A549 (cell line): ENCODE measurements around the gene SLC37A2. TPM values are rescaled to one million over a fixed set of nuclear protein-coding genes. Genes with fewer than 3 reads are reported as not detected.

Source experiments
- ATAC-seq, 2 experiments: fragments of 200-7000 bp in 1 of 2; fragments of >200 bp in 1 of 2; cut with Nextera tagmentation in 1 of 2; cut with Tn5 transposase in 1 of 2; 3 replicates each; pipeline versions ENCODE4 v1.8.0 to v1.9.1; 2018 to 2020; ENCODE audit warnings: mild to moderate bottlenecking in 1 of 2, moderate library complexity in 1 of 2
- CTCF ChIA-PET: fragments of 300-600 bp; sonication (Branson Sonifier 250); formaldehyde crosslinking; extraction: SDS; loops from one replicate; lab custom pipeline; 2021; ENCODE audit warnings: antibody characterized with exemption, inconsistent platforms; lab: Yijun Ruan, JAX
- POLR2A ChIA-PET: fragments of 350-600 bp; formaldehyde crosslinking; extraction: SDS; loops from one replicate; lab custom pipeline; 2021; ENCODE audit warnings: antibody characterized with exemption, inconsistent platforms; lab: Yijun Ruan, JAX
- DNase-seq, 2 experiments: peaks; one replicate each; pipeline versions ENCODE4 v3.0.0 to v3.0.0-alpha.2; 2011 to 2016; ENCODE audit warnings: low read depth in 1 of 2, low spot score in 1 of 2
- FAIRE-seq: peaks from 2 replicates; lab custom pipeline; 2011; peaks lifted over from hg19 to GRCh38; lab: Jason Lieb, UNC
- H3K27ac ChIP-seq, 2 experiments: fragments of >200 bp; sonication (Bioruptor Twin); formaldehyde crosslinking; 3 replicates each; pipeline ENCODE4 v1.5.1; 2016 to 2017
- H3K4me1 ChIP-seq: fragments of >200 bp; sonication (Bioruptor Twin); formaldehyde crosslinking; 3 replicates; pipeline ENCODE4 v1.6.1; 2016
- H3K4me2 ChIP-seq: fragments of >200 bp; sonication (Bioruptor Twin); formaldehyde crosslinking; 3 replicates; pipeline ENCODE4 v1.6.1; 2016
- H3K4me3 ChIP-seq: fragments of >200 bp; sonication (Bioruptor Twin); formaldehyde crosslinking; 3 replicates; pipeline ENCODE4 v1.5.1; 2016
- H3K9me3 ChIP-seq: fragments of >200 bp; sonication (Bioruptor Twin); formaldehyde crosslinking; 3 replicates; pipeline ENCODE4 v1.6.1; 2016
- CTCF ChIP-seq: fragments of >200 bp; sonication (Bioruptor Twin); formaldehyde crosslinking; IDR thresholded peaks from 3 replicates; pipeline ENCODE4 v1.5.1; 2016
- EP300 ChIP-seq, 2 experiments: fragments of >200 bp; sonication (Bioruptor Twin); formaldehyde crosslinking; IDR thresholded peaks; 2 replicates in 1 of 2; 3 replicates in 1 of 2; pipeline ENCODE4 v1.6.1; 2016 to 2017
- ESRRA ChIP-seq: fragments of 150-350 bp; IDR thresholded peaks from 2 replicates; pipeline ENCODE4 v1.6.1; 2014; ENCODE audit warnings: mild to moderate bottlenecking, low read length, borderline replicate concordance
- FOXS1 ChIP-seq: fragments of 250-450 bp; sonication (Bioruptor Pico); IDR thresholded peaks from 2 replicates; pipeline ENCODE4 v1.5.0; 2020; ENCODE audit warnings: mild to moderate bottlenecking, moderate library complexity
- GATA3 ChIP-seq: IDR thresholded peaks from 2 replicates; pipeline ENCODE4 v1.6.1; 2012; ENCODE audit warnings: borderline replicate concordance
- HEYL ChIP-seq: fragments of 250-450 bp; sonication (Bioruptor Pico); IDR thresholded peaks from 2 replicates; pipeline ENCODE4 v1.8.0; 2021; ENCODE audit warnings: mild to moderate bottlenecking, moderate library complexity
- HMGXB4 ChIP-seq: fragments of 250-450 bp; sonication (Bioruptor Pico); IDR thresholded peaks from 2 replicates; pipeline ENCODE4 v1.5.0; 2021; ENCODE audit warnings: mild to moderate bottlenecking, moderate library complexity, borderline replicate concordance
- HOXA7 ChIP-seq: fragments of 250-450 bp; sonication (Bioruptor Pico); IDR thresholded peaks from 2 replicates; pipeline ENCODE4 v1.5.0; 2020; ENCODE audit warnings: mild to moderate bottlenecking, moderate library complexity
- JUNB ChIP-seq: fragments of >200 bp; sonication (Bioruptor Twin); formaldehyde crosslinking; IDR thresholded peaks from 2 replicates; pipeline ENCODE4 v1.6.1; 2016
- KDM1A ChIP-seq: fragments of 200-600 bp; sonication (generic); IDR thresholded peaks from 2 replicates; pipeline ENCODE4 v1.6.1; 2016; ENCODE audit warnings: low read depth, mild to moderate bottlenecking
- MAX ChIP-seq: IDR thresholded peaks from 2 replicates; pipeline ENCODE4 v1.6.1; 2012
- MAZ ChIP-seq: fragments of 150-350 bp; IDR thresholded peaks from 2 replicates; pipeline ENCODE4 v1.6.1; 2014; ENCODE audit warnings: antibody characterized with exemption, low read depth, low read length, borderline replicate concordance
- NFE2L2 ChIP-seq: fragments of 150-350 bp; conservative IDR thresholded peaks from 2 replicates; pipeline ENCODE4 v1.6.1; 2014; ENCODE audit warnings: low read length
- NPAS2 ChIP-seq: fragments of 250-450 bp; sonication (Bioruptor Pico); IDR thresholded peaks from 2 replicates; pipeline ENCODE4 v1.8.0; 2022; ENCODE audit warnings: mild to moderate bottlenecking, moderate library complexity, borderline replicate concordance
- POLR2A ChIP-seq: IDR thresholded peaks from 2 replicates; pipeline ENCODE4 v1.6.1; 2012; ENCODE audit warnings: mild to moderate bottlenecking, low read length
- POLR2AphosphoS2 ChIP-seq: conservative IDR thresholded peaks from 2 replicates; pipeline ENCODE4 v1.6.1; 2012; ENCODE audit warnings: low read length, improper control_type of control experiment, inconsistent platforms
- RCOR1 ChIP-seq: fragments of 150-350 bp; IDR thresholded peaks from 2 replicates; pipeline ENCODE4 v1.6.1; 2014; ENCODE audit warnings: antibody characterized with exemption, low read length, low read depth
- RFX5 ChIP-seq: fragments of 450-650 bp; IDR thresholded peaks from 2 replicates; pipeline ENCODE4 v1.7.1; 2014; ENCODE audit warnings: antibody characterized with exemption, mild to moderate bottlenecking, moderate library complexity
- RNF2 ChIP-seq: fragments of 200-600 bp; sonication (generic); IDR thresholded peaks from 2 replicates; pipeline ENCODE4 v1.6.1; 2016; ENCODE audit warnings: low read depth, mild to moderate bottlenecking, antibody characterized with exemption, moderate library complexity, borderline replicate concordance
- ZNF302 ChIP-seq: fragments of 250-450 bp; sonication (Bioruptor Pico); IDR thresholded peaks from 2 replicates; pipeline ENCODE4 v1.9.0; 2021; ENCODE audit warnings: inconsistent platforms, mild to moderate bottlenecking, moderate library complexity
- WGBS: methylation state at CpG from one replicate; pipeline ENCODE4 v1.1.6; 2017; ENCODE audit errors: missing lambda C conversion rate; 5-methylcytosine and 5-hydroxymethylcytosine counted together
- polyA plus RNA-seq, 4 experiments: library from polyadenylated mRNA; depleted of rRNA in 3 of 4; stranded (reverse); fragments of >200 nt; fragmentation: RNase III in 1 of 4; extraction: RNeasy Plus Mini Kit Qiagen cat#74134 plus additional on column Dnase treatment in 1 of 4; gene quantifications; 2 replicates in 3 of 4; 3 replicates in 1 of 4; pipeline ENCODE4 v1.2.3, GENCODE V29; 2011 to 2017
- TF ChIP-seq, protein P1 (sequence below): fragments of 200-600 bp; sonication (generic); IDR thresholded peaks from 2 replicates; pipeline ENCODE4 v1.6.1; 2016; ENCODE audit warnings: antibody characterized with exemption, mild to moderate bottlenecking, moderate library complexity
- TF ChIP-seq, protein P2 (sequence below): IDR thresholded peaks from 2 replicates; pipeline ENCODE4 v1.6.1; 2012; ENCODE audit warnings: low read depth, borderline replicate concordance

Gene SLC37A2
- polyA plus RNA-seq, 2 of the 4 experiments (the other 2 are of a cell fraction) = 0.13 to 0.14 TPM

- 72% methylated on average over 16 of the region's 19 CpGs for WGBS
- ChIA-PET POLR2A (no interaction called here), CTCF (interaction anchor here (0.6 to 1.4 kb wide), 2 partner anchors 68 to 181 kb away, joined by 3 read pairs; no protein-coding TSS in a partner anchor)
- ATAC-seq = no peak
- DNase-seq = no peak
- no peaks in the 10 kb centered on the region for H3K9me3 ChIP-seq
- H3K4me3 ChIP-seq = no peak overlapping the region
- H3K4me1 ChIP-seq = peaks cover 12% of the 10 kb centered on the region
- H3K4me2 ChIP-seq = no peak overlapping the region
- no peak for FAIRE-seq
- no peak for TF ChIP-seq GATA3
- TF ChIP-seq NPAS2 (CRISPR knock-in tag) = no peak
- TF ChIP-seq, protein P1, sequence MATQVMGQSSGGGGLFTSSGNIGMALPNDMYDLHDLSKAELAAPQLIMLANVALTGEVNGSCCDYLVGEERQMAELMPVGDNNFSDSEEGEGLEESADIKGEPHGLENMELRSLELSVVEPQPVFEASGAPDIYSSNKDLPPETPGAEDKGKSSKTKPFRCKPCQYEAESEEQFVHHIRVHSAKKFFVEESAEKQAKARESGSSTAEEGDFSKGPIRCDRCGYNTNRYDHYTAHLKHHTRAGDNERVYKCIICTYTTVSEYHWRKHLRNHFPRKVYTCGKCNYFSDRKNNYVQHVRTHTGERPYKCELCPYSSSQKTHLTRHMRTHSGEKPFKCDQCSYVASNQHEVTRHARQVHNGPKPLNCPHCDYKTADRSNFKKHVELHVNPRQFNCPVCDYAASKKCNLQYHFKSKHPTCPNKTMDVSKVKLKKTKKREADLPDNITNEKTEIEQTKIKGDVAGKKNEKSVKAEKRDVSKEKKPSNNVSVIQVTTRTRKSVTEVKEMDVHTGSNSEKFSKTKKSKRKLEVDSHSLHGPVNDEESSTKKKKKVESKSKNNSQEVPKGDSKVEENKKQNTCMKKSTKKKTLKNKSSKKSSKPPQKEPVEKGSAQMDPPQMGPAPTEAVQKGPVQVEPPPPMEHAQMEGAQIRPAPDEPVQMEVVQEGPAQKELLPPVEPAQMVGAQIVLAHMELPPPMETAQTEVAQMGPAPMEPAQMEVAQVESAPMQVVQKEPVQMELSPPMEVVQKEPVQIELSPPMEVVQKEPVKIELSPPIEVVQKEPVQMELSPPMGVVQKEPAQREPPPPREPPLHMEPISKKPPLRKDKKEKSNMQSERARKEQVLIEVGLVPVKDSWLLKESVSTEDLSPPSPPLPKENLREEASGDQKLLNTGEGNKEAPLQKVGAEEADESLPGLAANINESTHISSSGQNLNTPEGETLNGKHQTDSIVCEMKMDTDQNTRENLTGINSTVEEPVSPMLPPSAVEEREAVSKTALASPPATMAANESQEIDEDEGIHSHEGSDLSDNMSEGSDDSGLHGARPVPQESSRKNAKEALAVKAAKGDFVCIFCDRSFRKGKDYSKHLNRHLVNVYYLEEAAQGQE = no peak
- no peak for TF ChIP-seq ZNF302 (CRISPR knock-in tag)
- no peak for TF ChIP-seq CTCF
- no peak for TF ChIP-seq JUNB
- no peak for TF ChIP-seq POLR2AphosphoS2
- no peak for TF ChIP-seq POLR2A
- TF ChIP-seq, protein P2, sequence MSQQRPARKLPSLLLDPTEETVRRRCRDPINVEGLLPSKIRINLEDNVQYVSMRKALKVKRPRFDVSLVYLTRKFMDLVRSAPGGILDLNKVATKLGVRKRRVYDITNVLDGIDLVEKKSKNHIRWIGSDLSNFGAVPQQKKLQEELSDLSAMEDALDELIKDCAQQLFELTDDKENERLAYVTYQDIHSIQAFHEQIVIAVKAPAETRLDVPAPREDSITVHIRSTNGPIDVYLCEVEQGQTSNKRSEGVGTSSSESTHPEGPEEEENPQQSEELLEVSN = no peak
- no peak for TF ChIP-seq HOXA7 (CRISPR knock-in tag)
- no peak for TF ChIP-seq MAZ
- no peak for TF ChIP-seq RFX5
- TF ChIP-seq, all 56 proteins: peak for 0
- no peak overlapping the region for H3K27ac ChIP-seq
Measured at GRCh38 chr11:125073616-125074483, 10.7 kb downstream of the SLC37A2 start.

DNA sequence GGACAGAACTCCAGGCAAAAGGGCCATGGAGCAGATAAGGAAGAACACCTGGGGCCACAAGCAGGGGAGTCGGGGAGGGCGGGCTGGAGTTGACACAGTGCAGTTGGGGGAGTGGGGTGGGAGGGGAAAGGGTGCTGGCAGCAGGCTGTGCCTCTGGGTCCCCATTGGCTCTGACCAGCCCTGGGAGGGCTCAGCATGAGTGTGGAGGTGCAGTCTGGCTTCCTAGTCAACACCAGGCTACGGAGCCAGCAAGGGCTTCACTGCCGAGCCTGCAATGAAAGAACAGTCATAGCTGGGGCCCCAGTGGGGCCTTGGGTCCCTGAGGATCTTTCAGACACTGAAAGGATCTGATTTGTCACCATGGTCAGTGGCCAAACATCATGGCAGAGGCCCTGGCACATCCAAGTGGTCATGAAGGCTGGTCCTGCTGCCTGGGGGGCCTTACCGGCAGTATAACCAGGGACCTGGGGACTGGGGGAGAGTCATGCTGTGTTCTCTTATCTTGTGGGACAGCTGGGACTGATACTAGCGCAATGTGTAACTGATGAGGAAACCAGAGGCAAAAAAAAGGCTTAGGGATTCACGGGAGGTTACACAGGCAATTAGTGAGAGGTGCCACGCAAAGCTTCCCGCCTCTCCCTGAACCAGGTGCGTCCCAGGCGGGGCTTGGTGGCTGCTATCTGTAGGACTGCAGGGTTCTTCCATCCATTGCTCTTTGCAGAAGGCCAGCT lies 11.6 kb downstream of the SLC37A2 start:
- Histone ChIP-seq H3K4me2 (no peak overlapping the region), H3K4me3 (no peak overlapping the region), H3K27ac (no peak overlapping the region), H3K4me1 (peaks cover 12% of the 10 kb centered on the region), H3K9me3 (no peaks in the 10 kb centered on the region)
- ATAC-seq (no peak), DNase-seq (no peak), FAIRE-seq (no peak)
- 72% methylated on average over 7 of the region's 11 CpGs for WGBS
- CTCF ChIA-PET = interaction anchor here (1.4 kb wide), 1 partner anchor 67 kb away, joined by 3 read pairs; no protein-coding TSS in a partner anchor
- TF ChIP-seq ESRRA = no peak
- POLR2A ChIA-PET = no interaction called here

DNA sequence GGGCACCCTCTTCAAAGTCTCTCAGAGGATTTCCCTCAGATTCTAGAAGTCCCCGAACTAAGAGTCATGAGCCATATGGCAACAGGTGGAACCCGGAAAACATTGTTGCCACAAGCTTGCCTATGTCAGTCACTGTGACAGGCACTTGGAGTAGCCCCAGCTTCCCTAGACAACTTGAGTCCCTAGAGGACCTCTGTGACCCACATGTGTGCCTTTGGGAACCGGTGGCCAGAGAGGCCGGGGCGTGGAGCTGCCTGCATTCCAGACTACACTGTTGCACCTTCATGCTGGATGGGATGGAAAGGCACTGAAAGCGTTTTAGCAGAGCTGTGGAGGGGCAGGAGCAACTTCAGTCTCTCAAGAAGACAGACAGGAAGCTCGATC lies 12.1 kb downstream of the SLC37A2 start:
- no peak for FAIRE-seq
- 65% methylated on average over 6 of the region's 7 CpGs for WGBS
- no peak for TF ChIP-seq JUNB
- TF ChIP-seq RCOR1 = no peak
- no peak for TF ChIP-seq HOXA7 (CRISPR knock-in tag)
- TF ChIP-seq HEYL (CRISPR knock-in tag) = no peak
- TF ChIP-seq MAZ = no peak
- no peak for TF ChIP-seq MAX
- TF ChIP-seq EP300 (IDR thresholded peaks at IDR 0.05) = no peak
- no peak for TF ChIP-seq NFE2L2
- no peak for TF ChIP-seq FOXS1
- no peak for TF ChIP-seq HMGXB4
- no peak for TF ChIP-seq RNF2
- TF ChIP-seq KDM1A = no peak
- TF ChIP-seq GATA3 = no peak
- TF ChIP-seq POLR2A = no peak
- TF ChIP-seq ZNF302 (CRISPR knock-in tag) = no peak

More for the DNA sequence above, 12.1 kb downstream of the SLC37A2 start:
- DNase-seq = no peak
- peaks cover 12% of the 10 kb centered on the region for H3K4me1 ChIP-seq
- ChIA-PET POLR2A (no interaction called here), CTCF (interaction anchor here (0.5 to 1.4 kb wide), 2 partner anchors 67 to 83 kb away, joined by 3 to 5 read pairs; no protein-coding TSS in a partner anchor)
- H3K4me2 ChIP-seq = no peak overlapping the region
- H3K27ac ChIP-seq = no peak overlapping the region
- H3K4me3 ChIP-seq = no peak overlapping the region
- ATAC-seq = no peak
- no peaks in the 10 kb centered on the region for H3K9me3 ChIP-seq
